Lower leg skin (tissue), 3 donors: Measurements from ENCODE around the gene NLK.

Experiments used
- POLR2A ChIP-seq, 2 donors: fragments of 450-650 bp; IDR thresholded peaks; one replicate each; pipeline ENCODE4 v1.6.1; 2016 to 2017; ENCODE audit warnings: antibody characterized with exemption in 2 of 2, mild to moderate bottlenecking in 1 of 2, moderate library complexity in 1 of 2
- TF ChIP-seq, protein P1 (sequence below), 3 donors: fragments of 450-650 bp; IDR thresholded peaks; one replicate each; pipeline ENCODE4 v1.5.1; 2016; ENCODE audit warnings: antibody characterized with exemption in 3 of 3, mild to moderate bottlenecking in 3 of 3, moderate library complexity in 2 of 3

DNA sequence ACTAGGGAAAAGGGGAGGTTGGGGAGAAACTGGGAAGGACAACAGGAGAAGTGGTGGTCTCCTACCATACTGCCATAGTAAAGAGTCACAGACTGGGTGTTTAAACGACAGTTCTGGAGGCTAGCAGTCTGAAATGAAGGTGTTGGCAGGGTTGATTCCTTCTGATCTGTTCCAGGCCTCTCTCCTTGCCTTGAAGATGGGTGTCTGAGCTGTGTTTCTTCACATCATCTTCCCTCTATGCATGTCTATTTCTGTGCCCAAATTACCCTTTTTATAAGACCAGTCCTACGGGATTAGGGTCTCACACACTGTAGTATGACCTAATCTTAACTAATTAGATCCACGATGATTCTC is 196.8 kb downstream of the NLK start:
- TF ChIP-seq, protein P1, sequence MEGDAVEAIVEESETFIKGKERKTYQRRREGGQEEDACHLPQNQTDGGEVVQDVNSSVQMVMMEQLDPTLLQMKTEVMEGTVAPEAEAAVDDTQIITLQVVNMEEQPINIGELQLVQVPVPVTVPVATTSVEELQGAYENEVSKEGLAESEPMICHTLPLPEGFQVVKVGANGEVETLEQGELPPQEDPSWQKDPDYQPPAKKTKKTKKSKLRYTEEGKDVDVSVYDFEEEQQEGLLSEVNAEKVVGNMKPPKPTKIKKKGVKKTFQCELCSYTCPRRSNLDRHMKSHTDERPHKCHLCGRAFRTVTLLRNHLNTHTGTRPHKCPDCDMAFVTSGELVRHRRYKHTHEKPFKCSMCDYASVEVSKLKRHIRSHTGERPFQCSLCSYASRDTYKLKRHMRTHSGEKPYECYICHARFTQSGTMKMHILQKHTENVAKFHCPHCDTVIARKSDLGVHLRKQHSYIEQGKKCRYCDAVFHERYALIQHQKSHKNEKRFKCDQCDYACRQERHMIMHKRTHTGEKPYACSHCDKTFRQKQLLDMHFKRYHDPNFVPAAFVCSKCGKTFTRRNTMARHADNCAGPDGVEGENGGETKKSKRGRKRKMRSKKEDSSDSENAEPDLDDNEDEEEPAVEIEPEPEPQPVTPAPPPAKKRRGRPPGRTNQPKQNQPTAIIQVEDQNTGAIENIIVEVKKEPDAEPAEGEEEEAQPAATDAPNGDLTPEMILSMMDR (IDR thresholded peaks at IDR 0.05) = no peak
- no peak for TF ChIP-seq POLR2A (IDR thresholded peaks at IDR 0.05)
